ENCODE results near the gene EPC2.

DNA sequence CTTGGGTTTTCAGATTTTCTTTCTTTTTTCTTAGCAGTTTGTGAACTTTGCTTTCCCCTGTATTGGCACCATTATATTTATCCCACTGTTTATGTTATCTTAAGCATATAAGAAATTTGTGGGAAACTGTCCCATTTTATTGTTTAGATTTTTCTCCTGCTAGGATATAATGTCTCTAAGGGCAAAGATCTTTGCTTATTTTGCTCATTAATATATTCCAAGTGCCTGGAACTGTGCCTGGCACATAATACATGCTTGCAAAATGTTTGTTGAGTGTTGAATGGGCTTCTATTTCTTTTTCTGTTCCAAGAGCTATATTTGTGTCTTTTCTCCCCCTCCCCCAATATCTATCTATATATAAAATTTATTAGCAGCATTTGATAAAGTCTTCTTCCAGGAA lies 5.4 kb downstream of the EPC2 start:
- TF ChIP-seq SIX5 (IDR thresholded peaks at IDR 0.05; ENCODE audit: low read depth, low read length) (no peak), EP300 (IDR thresholded peaks at IDR 0.05; ENCODE audit: borderline replicate concordance in 1 of 2, low read depth in 2 of 2, low read length in 2 of 2) (no peak), EZH2 (IDR thresholded peaks at IDR 0.05; ENCODE audit: low read depth, low read length, severe bottlenecking) (no peak), MAFK (IDR thresholded peaks at IDR 0.05; ENCODE audit: low read depth, low read length) (no peak), RXRA (IDR thresholded peaks at IDR 0.05; ENCODE audit: insufficient read depth, low read depth, low read length) (no peak), TCF12 (IDR thresholded peaks at IDR 0.05; ENCODE audit: low read depth, low read length) (no peak), POLR2AphosphoS5 (IDR thresholded peaks at IDR 0.05; ENCODE audit: low read depth, low read length) (no peak), GTF2F1 (IDR thresholded peaks at IDR 0.05; ENCODE audit: borderline replicate concordance, low read depth, low read length) (no peak), SIN3A (conservative IDR thresholded peaks at IDR 0.05 in 1 of 2, IDR thresholded peaks at IDR 0.05 in 1 of 2; ENCODE audit: low read depth in 1 of 2, low read length in 2 of 2) (no peak)
- TF ChIP-seq, protein P1, sequence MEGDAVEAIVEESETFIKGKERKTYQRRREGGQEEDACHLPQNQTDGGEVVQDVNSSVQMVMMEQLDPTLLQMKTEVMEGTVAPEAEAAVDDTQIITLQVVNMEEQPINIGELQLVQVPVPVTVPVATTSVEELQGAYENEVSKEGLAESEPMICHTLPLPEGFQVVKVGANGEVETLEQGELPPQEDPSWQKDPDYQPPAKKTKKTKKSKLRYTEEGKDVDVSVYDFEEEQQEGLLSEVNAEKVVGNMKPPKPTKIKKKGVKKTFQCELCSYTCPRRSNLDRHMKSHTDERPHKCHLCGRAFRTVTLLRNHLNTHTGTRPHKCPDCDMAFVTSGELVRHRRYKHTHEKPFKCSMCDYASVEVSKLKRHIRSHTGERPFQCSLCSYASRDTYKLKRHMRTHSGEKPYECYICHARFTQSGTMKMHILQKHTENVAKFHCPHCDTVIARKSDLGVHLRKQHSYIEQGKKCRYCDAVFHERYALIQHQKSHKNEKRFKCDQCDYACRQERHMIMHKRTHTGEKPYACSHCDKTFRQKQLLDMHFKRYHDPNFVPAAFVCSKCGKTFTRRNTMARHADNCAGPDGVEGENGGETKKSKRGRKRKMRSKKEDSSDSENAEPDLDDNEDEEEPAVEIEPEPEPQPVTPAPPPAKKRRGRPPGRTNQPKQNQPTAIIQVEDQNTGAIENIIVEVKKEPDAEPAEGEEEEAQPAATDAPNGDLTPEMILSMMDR (IDR thresholded peaks at IDR 0.05; ENCODE audit: control extremely low read depth in 1 of 3, insufficient read depth in 1 of 3, low read depth in 1 of 3, low read length in 3 of 3): no peak

Data from H1 (cell line).